ENCODE data around the gene TTC39A. TPM values are rescaled to one million over a fixed set of nuclear protein-coding genes. Genes with fewer than 3 reads are reported as not detected.

TTC39A gene
- total and polyA plus RNA-seq, 8 donors: 10.5 to 28.4 (median 16.0) TPM

- FAIRE-seq (no peak), DNase-seq (peak in 1 of 6 donors; percentile 62), ATAC-seq (peak; percentile 43 to 80 (median 54))
- Histone ChIP-seq H3K9me3 (no peaks in the 10 kb centered on the region), H3K36me3 (peaks cover 0 to 11% (median 0%) of the 10 kb centered on the region in 3 donors), H3K27ac (peak overlapping the region; percentile 35 to 90 (median 61)), H3K4me3 (no peak overlapping the region), H3K4me1 (peaks cover 8 to 37% (median 27%) of the 10 kb centered on the region in 3 donors), H3K27me3 (no peaks in the 10 kb centered on the region)
- TF ChIP-seq CTCF (IDR thresholded peaks at IDR 0.05): no peak
- 34% methylated on average over 3 of the region's 3 CpGs for WGBS, 2 donors
- intact Hi-C loops (cut with DNase I): no loop called here
These were observed 15.4 kb downstream of the TTC39A start for GRCh38 chr1:51314974-51315373.

- Histone ChIP-seq H3K9me3 (no peaks in the 10 kb centered on the region), H3K4me1 (peaks cover 8 to 37% (median 27%) of the 10 kb centered on the region in 3 donors), H3K4me3 (no peak overlapping the region), H3K27ac (peak overlapping the region; percentile 36 to 90 (median 66)), H3K27me3 (no peaks in the 10 kb centered on the region), H3K36me3 (peaks cover 0 to 11% (median 0%) of the 10 kb centered on the region in 3 donors)
- 58 to 62% methylated on average over 12 of the region's 12 CpGs for WGBS, 2 donors
- ATAC-seq (peak; percentile 68 to 83 (median 74)), DNase-seq (peak in 1 of 6 donors; percentile 50), FAIRE-seq (no peak)
- intact Hi-C loops (cut with DNase I): no loop called here
- no peak for TF ChIP-seq CTCF (IDR thresholded peaks at IDR 0.05)
These were observed 16.2 kb downstream of the TTC39A start for GRCh38 chr1:51313961-51314777.

- H3K27me3 ChIP-seq: no peaks in the 10 kb centered on the region
These were observed 17.0 kb downstream of the TTC39A start for GRCh38 chr1:51313268-51313852.

GRCh38 chr1:51312718-51313117 lies 17.6 kb downstream of the TTC39A start:
- intact Hi-C loops (cut with DNase I): no loop called here
- no peak for FAIRE-seq
- H3K27ac ChIP-seq: peak overlapping the region in 2 of 4 donors; percentile 86 to 90

More at GRCh38 chr1:51313268-51313852, 17.0 kb downstream of the TTC39A start:
- H3K4me1 ChIP-seq: peaks cover 8 to 37% (median 27%) of the 10 kb centered on the region in 3 donors
- peak overlapping the region in 3 of 4 donors; percentile 31 to 90 (median 86) for H3K27ac ChIP-seq
- TF ChIP-seq CTCF (IDR thresholded peaks at IDR 0.05): peak in 2 of 4 donors; percentile 10 to 12
- no peak overlapping the region for H3K4me3 ChIP-seq
- peaks cover 0 to 11% (median 0%) of the 10 kb centered on the region in 3 donors for H3K36me3 ChIP-seq
- intact Hi-C loops (cut with DNase I): no loop called here
- ATAC-seq: peak in 1 of 4 donors; percentile 16
- no peak for FAIRE-seq
- H3K9me3 ChIP-seq: no peaks in the 10 kb centered on the region
- WGBS, 2 donors: 88 to 90% methylated on average over 5 of the region's 5 CpGs
- DNase-seq: no peak

More at GRCh38 chr1:51312718-51313117, 17.6 kb downstream of the TTC39A start:
- Histone ChIP-seq H3K27me3 (no peaks in the 10 kb centered on the region), H3K36me3 (peaks cover 0 to 11% (median 0%) of the 10 kb centered on the region in 3 donors), H3K4me1 (peaks cover 8 to 37% (median 27%) of the 10 kb centered on the region in 3 donors), H3K9me3 (no peaks in the 10 kb centered on the region), H3K4me3 (no peak overlapping the region)
- ATAC-seq (no peak), DNase-seq (no peak)
- no peak for TF ChIP-seq CTCF (IDR thresholded peaks at IDR 0.05)
- 81 to 87% methylated on average over 4 of the region's 4 CpGs for WGBS, 2 donors

All from pancreas (tissue), 10 donors.